CD4-positive, alpha-beta T cell (primary cell): ENCODE data around the gene GFOD1. TPM values are rescaled to one million over a fixed set of nuclear protein-coding genes. Genes with fewer than 3 reads are reported as not detected.

Experiments
- ATAC-seq: fragments of 200-7000 bp; cut with Tn5 transposase; one replicate; pipeline ENCODE4 v1.10.0; 2022; ENCODE audit warnings: mild to moderate bottlenecking; ENCODE audit not compliant: poor library complexity
- CTCF ChIA-PET: fragments of 350-600 bp; sonication (Branson Sonifier 250); formaldehyde crosslinking; loops from one replicate; lab custom pipeline; 2021; ENCODE audit warnings: antibody characterized with exemption, inconsistent platforms; lab: Charles Lee
- POLR2A ChIA-PET: fragments of 350-600 bp; sonication (Branson Sonifier 250); formaldehyde crosslinking; loops from one replicate; lab custom pipeline; 2021; ENCODE audit warnings: antibody characterized with exemption, inconsistent platforms; lab: Charles Lee
- DNase-seq, 14 experiments: peaks; one replicate each; pipeline ENCODE4 v3.0.0-alpha.2; 2013 to 2020; ENCODE audit warnings: mixed read lengths in 2 of 14
- H3K27ac ChIP-seq, 2 donors: one replicate each; pipeline versions ENCODE4 v1.5.1 to v1.7.0; 2013; ENCODE audit warnings: low read length in 2 of 2, low read depth in 1 of 2, mild to moderate bottlenecking in 1 of 2
- H3K27me3 ChIP-seq, 2 experiments: 1 replicate in 1 of 2; 2 replicates in 1 of 2; pipeline versions ENCODE4 v1.6.1 to v1.7.0; 2013; ENCODE audit warnings: low read length in 2 of 2, control low read depth in 1 of 2, mild to moderate bottlenecking in 1 of 2, moderate library complexity in 1 of 2; ENCODE audit not compliant: insufficient read depth in 2 of 2, control insufficient read depth in 1 of 2
- H3K36me3 ChIP-seq: one replicate; pipeline ENCODE4 v1.6.1; 2013; ENCODE audit warnings: low read length, control low read depth; ENCODE audit not compliant: insufficient read depth
- H3K4me1 ChIP-seq: one replicate; pipeline ENCODE4 v1.6.1; 2013; ENCODE audit warnings: low read length, control low read depth; ENCODE audit not compliant: insufficient read depth
- H3K4me3 ChIP-seq: one replicate; pipeline ENCODE4 v1.5.1; 2013; ENCODE audit warnings: mild to moderate bottlenecking, low read length, moderate library complexity
- H3K9me3 ChIP-seq, 2 experiments: 1 replicate in 1 of 2; 2 replicates in 1 of 2; pipeline versions ENCODE4 v1.6.1 to v1.7.0; 2013; ENCODE audit warnings: low read length in 2 of 2, mild to moderate bottlenecking in 2 of 2, control low read depth in 1 of 2, moderate library complexity in 1 of 2; ENCODE audit not compliant: control insufficient read depth in 1 of 2, insufficient read depth in 1 of 2
- H3K27ac Mint-ChIP-seq: one replicate; pipeline ENCODE4 v1.8.0; 2020; ENCODE audit warnings: mixed read lengths
- H3K27me3 Mint-ChIP-seq: one replicate; pipeline ENCODE4 v1.8.0; 2021; ENCODE audit warnings: mixed read lengths
- H3K36me3 Mint-ChIP-seq: one replicate; pipeline ENCODE4 v1.8.0; 2021; ENCODE audit warnings: low read depth, mixed read lengths
- H3K4me1 Mint-ChIP-seq: one replicate; pipeline ENCODE4 v1.8.0; 2021; ENCODE audit warnings: low read depth, mixed read lengths
- H3K4me3 Mint-ChIP-seq: one replicate; pipeline ENCODE4 v1.8.0; 2020; ENCODE audit warnings: mild to moderate bottlenecking, mixed read lengths
- H3K9me3 Mint-ChIP-seq: one replicate; pipeline ENCODE4 v1.8.0; 2020; ENCODE audit warnings: mixed read lengths
- CTCF ChIP-seq: fragments of 200-600 bp; IDR thresholded peaks from one replicate; pipeline ENCODE4 v1.8.0; 2022; ENCODE audit warnings: antibody characterized with exemption, mild to moderate bottlenecking
- intact Hi-C, 2 experiments: fragments of 100-400 bp; cut with DNase I in 1 of 2; cut with micrococcal nuclease in 1 of 2; formaldehyde crosslinking; loops; one replicate each; pipeline versions ENCODE4 v1.15.1 to v1.9.0; 2023 to 2025; cut with DNase I, micrococcal nuclease
- total RNA-seq, 174 experiments: library from RNA in 2 of 174; stranded (reverse) in 2 of 174; gene quantifications; one replicate each; pipeline ENCODE4 v1.2.3 and lab custom pipeline; 2021 to 2026

The GFOD1 gene
- total RNA-seq, 2 experiments from 2014 or later, result 1.3 to 2.0 TPM

DNA sequence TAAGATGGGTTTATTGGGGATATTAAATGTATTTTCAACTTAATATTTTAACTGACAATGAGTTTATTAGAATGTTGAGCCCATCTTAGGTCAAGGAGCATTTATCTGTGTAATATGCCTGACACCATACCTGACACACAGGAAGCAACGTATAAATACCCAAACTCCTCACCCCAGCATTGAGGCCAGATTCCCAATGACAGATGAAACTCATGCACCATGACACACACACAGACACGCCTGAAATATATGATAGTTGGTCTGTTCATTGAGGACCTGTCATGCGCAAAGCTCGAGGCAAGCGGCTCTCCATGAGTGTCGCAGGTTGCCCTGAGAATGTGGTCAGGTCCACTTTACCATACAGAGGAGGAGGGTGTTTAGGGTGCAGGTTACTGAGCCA, 64.1 kb downstream of the GFOD1 start:
- Histone ChIP-seq H3K9me3 (no peaks in the 10 kb centered on the region), H3K4me3 (no peak overlapping the region), H3K4me1 (peaks cover 16% of the 10 kb centered on the region), H3K27ac (no peak overlapping the region), H3K36me3 (no peaks in the 10 kb centered on the region), H3K27me3 (no peaks in the 10 kb centered on the region)
- DNase-seq (no peak), ATAC-seq (no peak)
- no peaks in the 10 kb centered on the region for H3K27me3 Mint-ChIP-seq
- no peaks in the 10 kb centered on the region for H3K9me3 Mint-ChIP-seq
- ChIA-PET POLR2A (no interaction called here), CTCF (no interaction called here)
- H3K4me3 Mint-ChIP-seq, result no peak overlapping the region
- H3K36me3 Mint-ChIP-seq, result no peaks in the 10 kb centered on the region
- H3K27ac Mint-ChIP-seq, result no peak overlapping the region
- intact Hi-C loops, result no loop called here
- peaks cover 33% of the 10 kb centered on the region for H3K4me1 Mint-ChIP-seq
- no peak for TF ChIP-seq CTCF

DNA sequence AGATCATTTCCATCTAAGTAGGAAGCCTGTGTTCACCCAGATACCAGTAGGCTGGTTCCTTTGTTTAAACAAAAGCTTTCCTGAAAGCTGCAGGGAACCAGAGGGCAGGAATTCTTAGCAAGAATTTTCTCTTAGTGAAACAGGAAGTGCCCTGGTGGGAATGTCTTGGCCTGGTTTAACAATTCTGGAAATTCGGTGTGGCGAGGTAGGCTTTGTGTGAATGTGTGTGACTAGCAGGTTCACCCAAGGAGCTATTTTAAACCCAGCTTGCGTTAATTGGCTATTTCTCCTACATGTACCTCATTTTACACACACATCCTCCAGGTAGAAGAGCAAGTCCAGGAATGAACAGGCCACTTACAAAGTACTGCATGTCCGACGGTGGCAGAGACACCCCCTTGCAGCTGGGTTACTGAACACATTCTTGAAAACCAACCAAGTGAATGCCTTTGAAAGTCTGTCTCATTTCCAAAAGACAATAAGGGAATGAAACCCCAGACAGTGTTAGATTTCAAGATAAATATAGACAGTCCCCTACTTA, 64.6 kb downstream of the GFOD1 start:
- Mint-ChIP-seq H3K4me3 (no peak overlapping the region), H3K9me3 (no peaks in the 10 kb centered on the region), H3K27ac (no peak overlapping the region), H3K36me3 (no peaks in the 10 kb centered on the region), H3K27me3 (no peaks in the 10 kb centered on the region), H3K4me1 (peaks cover 28% of the 10 kb centered on the region)
- Histone ChIP-seq H3K27ac (no peak overlapping the region), H3K9me3 (no peaks in the 10 kb centered on the region), H3K4me1 (peaks cover 10% of the 10 kb centered on the region), H3K4me3 (no peak overlapping the region), H3K27me3 (no peaks in the 10 kb centered on the region), H3K36me3 (no peaks in the 10 kb centered on the region)
- no peak for TF ChIP-seq CTCF
- ChIA-PET CTCF (interaction anchor here (1.5 kb wide), 1 partner anchor 139 kb away, joined by 3 read pairs; no protein-coding TSS in a partner anchor), POLR2A (no interaction called here)
- DNase-seq, result no peak
- no peak for ATAC-seq
- intact Hi-C loops, result no loop called here

- no peak for TF ChIP-seq CTCF
- intact Hi-C loops, result no loop called here
- ChIA-PET POLR2A (interaction anchor here (0.7 kb wide), 1 partner anchor 12 kb away, joined by 3 read pairs; no protein-coding TSS in a partner anchor), CTCF (interaction anchor here (1.5 kb wide), 1 partner anchor 141 kb away, joined by 3 read pairs; no protein-coding TSS in a partner anchor)
- no peak for DNase-seq
- no peaks in the 10 kb centered on the region for H3K27me3 ChIP-seq
- no peaks in the 10 kb centered on the region for H3K9me3 ChIP-seq
- no peaks in the 10 kb centered on the region for H3K27me3 Mint-ChIP-seq
- no peak overlapping the region for H3K27ac ChIP-seq
- H3K36me3 Mint-ChIP-seq, result no peaks in the 10 kb centered on the region
- no peaks in the 10 kb centered on the region for H3K9me3 Mint-ChIP-seq
- H3K4me3 Mint-ChIP-seq, result no peak overlapping the region
- no peak for ATAC-seq
- peaks cover 19% of the 10 kb centered on the region for H3K4me1 Mint-ChIP-seq
- H3K4me1 ChIP-seq, result peaks cover 4% of the 10 kb centered on the region
- H3K36me3 ChIP-seq, result no peaks in the 10 kb centered on the region
- H3K27ac Mint-ChIP-seq, result no peak overlapping the region
- no peak overlapping the region for H3K4me3 ChIP-seq
Observed at GRCh38 chr6:13421425-13422059, 65.9 kb downstream of the GFOD1 start.
